ENCODE measurements around the gene KCND3. TPM values are rescaled to one million over a fixed set of nuclear protein-coding genes. Genes with fewer than 3 reads are reported as not detected.

KCND3 gene
- polyA plus RNA-seq, 1 donor (not counting 4 experiments of a cell fraction or from before 2014, with no cell fraction given), result 0.21 TPM

- no peak for DNase-seq (ENCODE audit: low read depth, low spot score)
- TF ChIP-seq CTCF (optimal IDR thresholded peaks at IDR 0.05 in 1 of 3, IDR thresholded peaks at IDR 0.05 in 1 of 3, conservative IDR thresholded peaks at IDR 0.05 in 1 of 3; ENCODE audit: extremely low read depth in 1 of 3, insufficient read depth in 2 of 3, low read length in 3 of 3) (no peak), EZH2 (IDR thresholded peaks at IDR 0.05; ENCODE audit: low read length) (no peak)
- no peak for FAIRE-seq
- no peak overlapping the region for H3K9ac ChIP-seq (ENCODE audit: control insufficient read depth, extremely low read depth, insufficient read depth, low read length)
- dilution Hi-C loops (cut with MboI; ENCODE audit: extremely low pct_ligation_motif_present, low sequenced_read_pairs), result no loop called here
- no peaks in the 10 kb centered on the region for H3K27me3 ChIP-seq (ENCODE audit: control insufficient read depth, extremely low read depth, insufficient read depth, low read length)
- H3K9me3 ChIP-seq (ENCODE audit: control insufficient read depth, low read depth, low read length), result no peaks in the 10 kb centered on the region
- no peak overlapping the region for H2AFZ ChIP-seq (ENCODE audit: control insufficient read depth, low read length)
- no peaks in the 10 kb centered on the region for H3K79me2 ChIP-seq (ENCODE audit: control insufficient read depth, insufficient read depth, low read length)
- H3K4me1 ChIP-seq (ENCODE audit: control insufficient read depth, extremely low read depth, insufficient read depth, low read length), result peaks cover 6% of the 10 kb centered on the region
- no peaks in the 10 kb centered on the region for H3K9me1 ChIP-seq (ENCODE audit: control insufficient read depth, extremely low read depth, insufficient read depth, low read length)
- H3K4me2 ChIP-seq (ENCODE audit: control insufficient read depth, extremely low read depth, insufficient read depth, low read depth, low read length), result no peak overlapping the region
- no peak overlapping the region for H3K4me3 ChIP-seq (ENCODE audit: control insufficient read depth in 2 of 3, extremely low read depth in 1 of 3, insufficient read depth in 2 of 3, low read depth in 1 of 3, low read length in 3 of 3)
- H3K27ac ChIP-seq (ENCODE audit: control insufficient read depth, insufficient read depth, low read length), result no peak overlapping the region
- no peaks in the 10 kb centered on the region for H4K20me1 ChIP-seq (ENCODE audit: control insufficient read depth, extremely low read depth, insufficient read depth, low read length)
- no peaks in the 10 kb centered on the region for H3K36me3 ChIP-seq (ENCODE audit: control insufficient read depth in 2 of 2, extremely low read depth in 1 of 2, insufficient read depth in 2 of 2, low read length in 2 of 2)
Observed at GRCh38 chr1:111750856-111751255, 238.6 kb downstream of the KCND3 start.

GRCh38 chr1:111749628-111750027 lies 239.8 kb downstream of the KCND3 start:
- Histone ChIP-seq H4K20me1 (ENCODE audit: control insufficient read depth, extremely low read depth, insufficient read depth, low read length) (no peaks in the 10 kb centered on the region), H3K9me3 (ENCODE audit: control insufficient read depth, low read depth, low read length) (no peaks in the 10 kb centered on the region), H2AFZ (ENCODE audit: control insufficient read depth, low read length) (no peak overlapping the region), H3K79me2 (ENCODE audit: control insufficient read depth, insufficient read depth, low read length) (no peaks in the 10 kb centered on the region), H3K27me3 (ENCODE audit: control insufficient read depth, extremely low read depth, insufficient read depth, low read length) (no peaks in the 10 kb centered on the region), H3K9ac (ENCODE audit: control insufficient read depth, extremely low read depth, insufficient read depth, low read length) (no peak overlapping the region), H3K4me1 (ENCODE audit: control insufficient read depth, extremely low read depth, insufficient read depth, low read length) (peaks cover 3% of the 10 kb centered on the region), H3K4me2 (ENCODE audit: control insufficient read depth, extremely low read depth, insufficient read depth, low read depth, low read length) (no peak overlapping the region), H3K9me1 (ENCODE audit: control insufficient read depth, extremely low read depth, insufficient read depth, low read length) (no peaks in the 10 kb centered on the region), H3K4me3 (ENCODE audit: control insufficient read depth in 2 of 3, extremely low read depth in 1 of 3, insufficient read depth in 2 of 3, low read depth in 1 of 3, low read length in 3 of 3) (no peak overlapping the region), H3K27ac (ENCODE audit: control insufficient read depth, insufficient read depth, low read length) (no peak overlapping the region), H3K36me3 (ENCODE audit: control insufficient read depth in 2 of 2, extremely low read depth in 1 of 2, insufficient read depth in 2 of 2, low read length in 2 of 2) (no peaks in the 10 kb centered on the region)
- DNase-seq (ENCODE audit: low read depth, low spot score) (no peak), FAIRE-seq (no peak)
- no peak for TF ChIP-seq CTCF (optimal IDR thresholded peaks at IDR 0.05 in 1 of 3, IDR thresholded peaks at IDR 0.05 in 1 of 3, conservative IDR thresholded peaks at IDR 0.05 in 1 of 3; ENCODE audit: extremely low read depth in 1 of 3, insufficient read depth in 2 of 3, low read length in 3 of 3)
- no peak for TF ChIP-seq EZH2 (IDR thresholded peaks at IDR 0.05; ENCODE audit: low read length)
- dilution Hi-C loops (cut with MboI; ENCODE audit: extremely low pct_ligation_motif_present, low sequenced_read_pairs), result no loop called here

All from keratinocyte (primary cell).